AG09319 (cell line): ENCODE results near the gene NOLC1.

ENCODE experiments used
- DNase-seq: peaks from one replicate; pipeline ENCODE4 v3.0.0-alpha.2; 2010; ENCODE audit warnings: low read depth; ENCODE audit errors: extremely low read depth
- TF ChIP-seq, protein P1 (sequence below): IDR thresholded peaks from 2 replicates; pipeline ENCODE4 v1.5.1; 2011; ENCODE audit warnings: low read depth, mild to moderate bottlenecking, inconsistent platforms, low read length, moderate library complexity

NOLC1 gene

DNA sequence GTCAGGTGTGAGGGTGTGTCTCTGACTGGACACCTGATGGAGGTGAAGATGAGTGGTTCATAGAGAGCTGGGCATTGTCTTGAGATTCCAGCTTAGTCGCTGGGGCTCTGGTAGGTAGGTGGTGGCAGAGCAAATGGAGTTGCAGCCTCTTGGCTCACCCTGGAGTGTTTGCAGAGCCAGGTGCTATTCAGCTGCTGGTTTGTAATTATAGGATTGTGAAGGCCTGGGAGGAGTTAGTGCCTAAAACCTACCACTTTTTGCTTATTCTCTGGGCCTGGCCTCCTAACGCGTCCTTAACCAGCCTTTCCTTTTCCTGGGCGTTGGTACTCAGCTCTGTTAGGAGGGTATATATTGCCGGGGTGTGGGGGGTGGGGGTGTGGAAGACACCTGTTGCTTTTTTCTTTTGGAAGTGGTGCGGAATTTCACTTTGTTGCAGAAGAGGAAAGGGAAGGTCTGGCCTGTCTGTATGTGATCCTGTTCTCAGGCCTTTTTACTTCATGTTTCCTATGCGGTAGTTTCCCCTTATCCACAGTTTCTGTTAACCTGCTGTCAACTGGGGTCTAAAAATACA lies 16.1 kb upstream of the NOLC1 start:
- no peak for DNase-seq
- TF ChIP-seq, protein P1, sequence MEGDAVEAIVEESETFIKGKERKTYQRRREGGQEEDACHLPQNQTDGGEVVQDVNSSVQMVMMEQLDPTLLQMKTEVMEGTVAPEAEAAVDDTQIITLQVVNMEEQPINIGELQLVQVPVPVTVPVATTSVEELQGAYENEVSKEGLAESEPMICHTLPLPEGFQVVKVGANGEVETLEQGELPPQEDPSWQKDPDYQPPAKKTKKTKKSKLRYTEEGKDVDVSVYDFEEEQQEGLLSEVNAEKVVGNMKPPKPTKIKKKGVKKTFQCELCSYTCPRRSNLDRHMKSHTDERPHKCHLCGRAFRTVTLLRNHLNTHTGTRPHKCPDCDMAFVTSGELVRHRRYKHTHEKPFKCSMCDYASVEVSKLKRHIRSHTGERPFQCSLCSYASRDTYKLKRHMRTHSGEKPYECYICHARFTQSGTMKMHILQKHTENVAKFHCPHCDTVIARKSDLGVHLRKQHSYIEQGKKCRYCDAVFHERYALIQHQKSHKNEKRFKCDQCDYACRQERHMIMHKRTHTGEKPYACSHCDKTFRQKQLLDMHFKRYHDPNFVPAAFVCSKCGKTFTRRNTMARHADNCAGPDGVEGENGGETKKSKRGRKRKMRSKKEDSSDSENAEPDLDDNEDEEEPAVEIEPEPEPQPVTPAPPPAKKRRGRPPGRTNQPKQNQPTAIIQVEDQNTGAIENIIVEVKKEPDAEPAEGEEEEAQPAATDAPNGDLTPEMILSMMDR, result no peak

DNA sequence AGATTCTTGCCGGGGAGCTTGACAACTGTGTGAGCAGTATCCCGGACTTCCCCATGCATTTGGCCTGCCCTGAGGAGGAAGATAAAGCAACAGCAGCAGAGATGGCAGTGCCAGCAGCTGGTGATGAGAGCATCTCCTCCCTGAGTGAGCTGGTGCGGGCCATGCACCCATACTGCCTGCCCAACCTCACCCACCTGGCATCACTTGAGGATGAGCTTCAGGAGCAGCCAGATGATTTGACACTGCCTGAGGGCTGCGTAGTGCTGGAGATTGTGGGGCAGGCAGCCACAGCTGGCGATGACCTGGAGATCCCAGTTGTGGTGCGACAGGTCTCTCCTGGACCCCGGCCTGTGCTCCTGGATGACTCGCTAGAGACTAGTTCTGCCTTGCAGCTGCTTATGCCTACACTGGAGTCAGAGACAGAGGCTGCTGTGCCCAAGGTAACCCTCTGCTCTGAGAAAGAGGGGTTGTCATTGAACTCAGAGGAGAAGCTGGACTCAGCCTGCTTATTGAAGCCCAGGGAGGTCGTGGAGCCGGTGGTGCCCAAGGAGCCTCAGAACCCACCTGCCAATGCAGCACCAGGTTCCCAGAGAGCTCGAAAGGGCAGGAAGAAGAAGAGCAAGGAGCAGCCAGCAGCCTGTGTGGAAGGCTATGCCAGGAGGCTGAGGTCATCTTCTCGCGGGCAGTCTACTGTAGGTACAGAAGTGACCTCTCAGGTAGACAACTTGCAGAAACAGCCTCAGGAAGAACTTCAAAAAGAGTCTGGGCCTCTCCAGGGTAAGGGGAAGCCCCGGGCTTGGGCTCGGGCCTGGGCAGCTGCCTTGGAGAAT lies 12.7 kb upstream of the NOLC1 start:
- TF ChIP-seq, protein P1, result no peak
- no peak for DNase-seq

GRCh38 chr10:102140218-102140617 lies 12.0 kb upstream of the NOLC1 start:
- no peak for DNase-seq
- TF ChIP-seq, protein P1, result no peak

DNA sequence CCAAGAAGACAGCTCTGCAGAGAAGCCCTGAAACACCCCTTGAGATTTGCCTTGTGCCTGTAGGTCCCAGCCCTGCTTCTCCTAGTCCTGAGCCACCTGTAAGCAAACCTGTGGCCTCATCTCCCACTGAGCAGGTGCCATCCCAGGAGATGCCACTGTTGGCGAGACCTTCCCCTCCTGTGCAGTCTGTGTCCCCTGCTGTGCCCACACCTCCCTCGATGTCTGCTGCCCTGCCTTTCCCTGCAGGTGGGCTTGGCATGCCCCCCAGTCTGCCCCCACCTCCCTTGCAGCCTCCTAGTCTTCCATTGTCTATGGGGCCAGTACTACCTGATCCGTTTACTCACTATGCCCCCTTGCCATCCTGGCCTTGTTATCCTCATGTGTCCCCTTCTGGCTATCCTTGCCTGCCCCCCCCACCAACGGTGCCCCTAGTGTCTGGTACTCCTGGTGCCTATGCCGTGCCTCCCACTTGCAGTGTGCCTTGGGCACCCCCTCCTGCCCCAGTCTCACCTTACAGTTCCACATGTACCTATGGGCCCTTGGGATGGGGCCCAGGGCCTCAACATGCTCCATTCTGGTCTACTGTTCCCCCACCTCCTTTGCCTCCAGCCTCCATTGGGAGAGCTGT lies 11.2 kb upstream of the NOLC1 start:
- DNase-seq, result no peak
- TF ChIP-seq, protein P1, result no peak

DNA sequence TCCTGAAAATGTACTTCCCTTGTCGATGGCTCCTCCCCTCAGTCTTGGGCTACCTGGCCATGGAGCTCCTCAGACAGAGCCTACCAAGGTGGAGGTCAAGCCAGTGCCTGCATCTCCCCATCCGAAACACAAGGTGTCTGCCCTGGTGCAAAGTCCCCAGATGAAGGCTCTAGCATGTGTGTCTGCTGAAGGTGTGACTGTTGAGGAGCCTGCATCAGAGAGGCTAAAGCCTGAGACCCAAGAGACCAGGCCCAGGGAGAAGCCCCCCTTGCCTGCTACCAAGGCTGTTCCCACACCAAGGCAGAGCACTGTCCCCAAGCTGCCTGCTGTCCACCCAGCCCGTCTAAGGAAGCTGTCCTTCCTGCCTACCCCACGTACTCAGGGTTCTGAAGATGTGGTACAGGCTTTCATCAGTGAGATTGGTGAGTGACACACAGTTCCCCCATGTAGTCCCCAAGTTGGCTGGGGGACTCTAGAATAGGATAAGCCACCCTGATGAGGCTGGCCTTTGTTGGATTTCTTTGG lies 10.5 kb upstream of the NOLC1 start:
- no peak for DNase-seq
- TF ChIP-seq, protein P1, result no peak

GRCh38 chr10:102146971-102147428 lies 5.2 kb upstream of the NOLC1 start:
- TF ChIP-seq, protein P1, result no peak
- no peak for DNase-seq

- no peak for DNase-seq
- TF ChIP-seq, protein P1, result no peak
These were observed 4.6 kb upstream of the NOLC1 start for GRCh38 chr10:102147561-102147960.
